ENCODE data around the gene SLC2A4.

The SLC2A4 gene

DNA sequence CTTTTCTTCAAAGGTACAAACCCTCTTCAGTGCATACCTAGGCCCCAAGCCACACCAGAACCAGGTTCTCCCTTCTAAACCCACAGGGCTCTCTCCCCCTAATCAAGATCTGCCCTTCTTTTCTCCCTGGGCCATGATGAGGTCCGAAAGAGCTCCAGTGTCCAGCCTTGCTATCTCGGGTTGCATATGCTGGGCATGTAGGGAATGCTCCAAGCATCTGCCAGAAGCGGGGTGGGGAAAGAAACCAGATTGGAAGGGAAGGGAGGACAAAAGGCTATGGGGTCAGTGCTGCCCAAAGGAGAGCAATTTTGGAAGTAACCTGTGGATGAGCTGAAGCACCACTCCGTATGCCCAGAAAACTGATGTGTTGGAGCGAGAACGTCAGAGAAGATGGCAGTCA lies 32.3 kb upstream of the SLC2A4 start:
- DNase-seq = no peak

DNA sequence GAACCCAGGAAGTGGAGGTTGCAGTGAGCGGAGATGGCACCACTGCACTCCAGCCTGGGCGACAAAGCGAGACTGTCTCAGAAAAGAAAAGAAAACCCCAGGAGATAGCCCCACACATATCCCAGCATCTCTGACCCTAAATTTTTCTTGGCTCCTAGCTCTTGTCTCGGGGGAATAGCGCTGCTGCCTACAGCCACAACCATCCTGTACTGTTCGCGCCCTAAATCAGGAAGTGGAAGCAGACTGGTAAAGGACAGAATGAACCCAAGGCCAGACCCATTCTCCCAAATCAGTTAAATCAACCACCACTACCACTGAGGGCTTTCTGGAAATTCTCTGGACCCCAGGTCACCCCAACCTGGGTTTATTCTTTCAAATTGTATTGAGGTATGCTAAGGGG lies 31.7 kb upstream of the SLC2A4 start:
- no peak for DNase-seq

GRCh38 chr17:7250695-7251627 lies 30.6 kb upstream of the SLC2A4 start:
- DNase-seq = no peak

- DNase-seq = peak; percentile 100
These were observed 29.8 kb upstream of the SLC2A4 start, which contains the start of gene CTDNEP1 for GRCh38 chr17:7251661-7252175. Gene CTDNEP1 (minus strand): TSS chr17:7251734. CDS start chr17:7251296, 438 bp downstream.

DNA sequence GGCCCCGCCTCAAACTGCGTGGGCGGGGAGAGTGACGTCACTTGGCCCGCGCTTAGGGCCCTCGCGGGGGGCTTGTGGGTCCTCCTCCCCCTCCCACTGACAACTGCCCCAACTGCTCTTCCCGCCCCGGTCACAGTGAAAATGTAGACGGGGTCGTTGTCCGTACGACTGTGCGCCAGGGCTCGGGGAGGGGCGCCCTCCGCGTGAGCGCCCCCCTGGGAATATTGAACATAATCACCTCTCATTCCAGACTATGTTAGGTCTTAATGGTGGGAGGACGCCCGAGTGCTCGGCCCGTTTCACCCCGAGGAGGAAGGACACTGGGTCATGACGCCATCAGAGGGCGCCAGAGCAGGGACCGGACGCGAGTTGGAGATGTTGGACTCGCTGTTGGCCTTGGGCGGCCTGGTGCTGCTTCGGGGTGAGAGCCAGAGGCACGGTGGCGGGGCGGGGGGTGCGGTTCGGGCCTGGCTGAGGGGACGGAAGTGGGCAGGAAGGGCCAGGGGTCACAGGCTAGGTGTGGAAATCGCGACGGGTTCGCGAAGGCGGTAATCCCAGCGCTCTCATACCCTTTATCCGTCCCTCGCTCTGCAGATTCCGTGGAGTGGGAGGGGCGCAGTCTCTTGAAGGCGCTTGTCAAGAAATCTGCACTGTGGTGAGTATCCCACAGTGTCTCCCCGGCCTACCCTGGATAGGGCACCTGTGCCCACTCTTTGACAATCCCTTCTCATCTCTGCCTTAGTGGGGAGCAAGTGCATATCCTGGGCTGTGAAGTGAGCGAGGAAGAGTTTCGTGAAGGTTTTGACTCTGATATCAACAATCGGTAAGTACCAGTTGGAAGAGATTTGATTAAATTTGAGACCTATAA lies 29.1 kb upstream of the SLC2A4 start, which contains the start of gene ELP5:
ELP5 (plus strand) TSS at position 40 of the 868 bp plus-strand sequence; CDS start at position 376, 336 bp downstream.
- peak; percentile 95 for DNase-seq

GRCh38 chr17:7253082-7253481 lies 28.4 kb upstream of the SLC2A4 start:
- no peak for DNase-seq

- DNase-seq = no peak
These were observed 27.0 kb upstream of the SLC2A4 start for GRCh38 chr17:7254511-7254910.

GRCh38 chr17:7256766-7257456 lies 24.6 kb upstream of the SLC2A4 start:
- DNase-seq = no peak

DNA sequence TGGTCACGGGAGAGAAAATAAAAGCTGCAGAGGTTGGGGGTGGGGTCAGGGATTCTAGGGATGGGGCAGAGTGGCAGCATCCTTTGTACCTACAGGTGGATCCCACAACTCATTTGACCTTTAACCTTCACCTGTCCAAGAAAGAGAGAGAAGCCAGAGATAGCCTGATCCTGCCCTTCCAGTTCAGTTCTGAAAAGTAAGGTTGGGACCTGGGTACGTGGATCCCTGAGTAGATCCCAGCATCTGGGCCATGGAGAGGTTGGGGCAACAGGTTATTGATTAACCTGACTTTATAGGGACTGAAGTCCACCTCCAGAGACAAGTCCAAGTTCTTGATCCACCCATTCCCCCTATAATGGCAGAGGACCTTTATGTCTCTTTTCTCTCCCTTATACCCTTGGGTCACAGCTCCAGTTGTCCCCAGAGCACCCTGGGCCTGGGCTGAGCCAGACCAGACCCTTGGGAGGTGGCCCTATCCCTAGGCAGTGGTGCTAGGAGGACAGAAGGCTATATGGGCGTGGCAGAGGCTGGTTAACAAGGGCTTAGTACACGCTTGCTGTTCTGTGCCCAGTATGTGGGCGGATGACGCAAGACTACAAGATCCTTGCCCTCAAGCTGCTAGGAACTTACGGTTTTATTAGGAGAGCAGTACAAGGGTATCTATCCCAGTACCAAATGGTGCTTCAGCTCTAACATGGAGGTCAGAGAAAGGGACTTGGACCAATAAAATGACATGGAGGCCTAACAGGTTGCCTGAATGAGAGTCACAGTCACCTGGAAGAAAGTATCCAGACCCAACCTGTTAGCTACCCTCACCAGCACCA lies 22.6 kb upstream of the SLC2A4 start:
- no peak for DNase-seq

- no peak for DNase-seq
These were observed 22.0 kb upstream of the SLC2A4 start for GRCh38 chr17:7259555-7259889.

- no peak for DNase-seq
These were observed 21.4 kb upstream of the SLC2A4 start for GRCh38 chr17:7260151-7260550.

GRCh38 chr17:7260651-7261378 lies 20.7 kb upstream of the SLC2A4 start:
- no peak for DNase-seq

GRCh38 chr17:7261379-7262191 lies 19.9 kb upstream of the SLC2A4 start:
- no peak for DNase-seq

DNA sequence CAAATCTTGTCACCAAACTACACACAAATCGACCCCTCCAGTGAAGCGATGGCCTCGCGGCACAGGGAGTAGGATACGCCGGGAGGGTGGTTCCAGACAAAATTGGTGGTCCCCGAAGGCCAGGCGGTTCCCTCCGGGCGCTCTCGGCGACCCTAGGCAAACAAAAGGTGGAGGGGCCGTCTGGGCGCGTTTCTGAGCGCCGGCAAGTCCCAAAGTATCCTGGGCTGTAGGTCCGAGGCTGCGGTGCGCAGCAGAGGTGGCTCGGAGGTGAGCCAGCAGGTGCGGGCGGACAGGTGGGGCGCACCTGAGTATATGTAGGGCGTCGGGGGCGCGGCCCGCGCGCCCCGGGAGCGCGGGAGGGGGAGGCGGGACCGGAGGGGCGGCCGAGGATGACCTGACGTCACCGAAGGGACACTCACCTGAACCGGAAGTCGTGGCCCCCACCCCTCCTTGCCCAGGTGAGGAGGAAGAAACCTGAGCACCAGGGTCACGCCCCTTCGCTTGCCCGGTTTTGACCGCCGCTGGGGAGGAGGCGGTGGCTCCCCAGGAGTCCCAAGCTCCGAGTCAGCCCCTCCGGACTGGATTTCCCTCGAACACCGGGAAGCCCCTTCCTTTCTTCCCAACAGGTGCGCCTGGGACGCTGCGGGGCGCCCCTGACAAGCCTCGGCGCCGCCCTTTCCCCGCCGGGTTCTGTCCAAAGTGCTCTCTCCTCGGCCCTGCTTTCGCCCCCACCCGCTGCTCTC lies 19.2 kb upstream of the SLC2A4 start, which contains the start of gene CLDN7:
CLDN7 (minus strand) TSS at position 287 of the 743 bp plus-strand sequence. CDS start 435 bp downstream, outside the sequence.
- no peak for DNase-seq

DNA sequence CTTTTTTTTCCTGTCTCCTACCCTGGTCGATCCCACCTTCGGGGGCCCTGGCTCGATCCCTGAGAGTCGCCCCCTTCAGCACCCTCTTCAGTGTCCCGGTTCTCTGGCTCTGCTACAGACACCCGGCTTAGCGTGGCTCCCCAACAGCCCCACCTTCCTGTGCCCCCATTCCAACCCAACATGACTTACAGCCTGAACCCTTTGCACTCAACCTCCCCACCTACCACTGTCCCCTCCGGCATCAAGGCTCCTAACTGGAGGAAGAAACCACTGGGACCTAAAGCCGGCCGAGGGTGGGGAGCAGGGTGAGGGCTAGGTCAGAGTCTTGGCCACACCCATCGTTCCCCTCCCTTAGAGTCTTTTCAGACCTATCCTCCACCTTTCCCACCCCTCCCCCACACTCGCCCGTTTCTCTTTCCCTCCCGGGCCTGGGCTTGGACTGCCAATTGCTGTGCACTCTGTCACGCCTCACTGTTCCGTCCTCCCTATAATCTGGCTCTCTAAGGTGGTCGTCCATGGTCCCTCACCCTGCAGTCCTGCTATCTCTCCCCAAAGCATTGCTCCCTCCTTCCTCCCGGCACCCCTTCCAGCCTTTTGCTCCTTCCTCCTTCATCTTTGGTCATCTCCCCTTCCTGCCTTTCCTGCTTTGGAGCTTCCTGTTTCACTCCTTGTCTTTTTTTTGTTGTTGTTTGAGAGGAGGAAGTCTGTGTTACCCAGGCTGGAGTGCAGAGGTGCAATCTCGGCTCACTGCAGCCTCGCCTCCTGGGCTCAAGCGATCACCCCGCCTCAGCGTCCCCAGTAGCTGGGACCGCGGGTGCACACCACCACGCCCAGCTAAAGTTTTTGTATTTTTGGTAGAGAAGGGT lies 18.4 kb upstream of the SLC2A4 start:
- no peak for DNase-seq

- DNase-seq = no peak
These were observed 17.8 kb upstream of the SLC2A4 start for GRCh38 chr17:7263801-7264078.

GRCh38 chr17:7266784-7267183 lies 14.7 kb upstream of the SLC2A4 start:
- no peak for DNase-seq

GRCh38 chr17:7279448-7279847 lies 2.1 kb upstream of the SLC2A4 start:
- DNase-seq = no peak
